GM21576 (cell line): ENCODE data around the gene MYNN.

Experiments used
- ATAC-seq: cut with Tn5 transposase; IDR thresholded peaks from one replicate; pipeline ENCODE4 v1.9.1; 2021; ENCODE audit warnings: mild to moderate bottlenecking, moderate library complexity; ENCODE audit not compliant: unreplicated experiment

The MYNN gene

DNA sequence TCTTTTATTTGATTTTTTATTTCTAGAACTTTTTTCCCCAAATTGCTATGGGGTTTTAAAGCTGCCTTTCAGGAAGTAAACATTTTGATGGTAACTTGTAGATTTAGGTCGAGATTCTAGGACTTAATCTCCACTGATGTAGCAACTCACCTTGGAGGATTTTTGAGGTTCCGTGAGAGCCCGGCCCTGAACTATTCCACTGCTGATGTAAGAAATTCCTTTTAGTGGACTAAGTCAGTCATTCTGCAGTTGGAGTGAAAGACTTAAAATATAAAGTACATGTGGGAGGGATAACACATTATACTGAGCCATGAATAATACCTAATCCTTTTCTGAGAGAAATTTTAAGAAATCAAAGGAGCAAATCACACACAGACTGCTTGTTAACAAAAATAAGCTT, 52.1 kb downstream of the MYNN start:
- no peak for ATAC-seq

DNA sequence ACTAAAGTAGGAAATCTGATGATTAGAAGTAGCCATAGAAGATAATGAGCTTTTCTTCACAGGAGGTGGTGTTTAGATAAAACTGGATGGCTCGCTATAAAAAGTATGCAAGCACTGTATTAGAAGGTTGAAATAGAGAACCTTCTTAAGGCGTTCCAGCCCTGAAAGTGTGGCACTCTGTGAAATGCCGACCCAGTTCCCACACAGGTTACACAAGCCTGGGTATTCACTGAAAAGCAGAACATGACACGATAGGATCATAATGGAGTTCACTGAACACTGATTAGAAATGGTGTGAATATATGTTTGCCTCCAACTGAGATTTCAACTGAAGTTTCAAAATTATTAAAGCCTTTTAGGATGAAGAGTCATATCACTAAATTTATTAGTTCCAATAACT, 54.5 kb downstream of the MYNN start:
- no peak for ATAC-seq

GRCh38 chr3:169835533-169835932, 62.3 kb downstream of the MYNN start:
- no peak for ATAC-seq

GRCh38 chr3:169836078-169836941, 63.1 kb downstream of the MYNN start:
- ATAC-seq = peak; percentile 91

DNA sequence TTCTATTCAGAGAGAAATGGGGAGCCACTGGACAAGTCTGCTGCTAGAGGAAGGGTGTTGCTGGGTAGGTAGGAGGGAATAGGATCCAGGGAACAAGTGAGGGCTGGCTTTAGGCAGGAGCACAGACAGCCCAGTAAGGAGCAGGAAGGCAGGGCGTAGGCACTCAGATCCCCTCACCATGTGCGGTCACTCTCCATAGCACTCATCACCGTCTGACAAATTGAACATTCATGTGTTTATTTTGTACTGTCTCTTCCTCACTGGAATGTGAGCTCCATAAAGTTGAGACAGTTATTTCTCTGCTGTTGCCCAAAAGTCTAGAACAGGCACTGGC, 63.7 kb downstream of the MYNN start:
- no peak for ATAC-seq

DNA sequence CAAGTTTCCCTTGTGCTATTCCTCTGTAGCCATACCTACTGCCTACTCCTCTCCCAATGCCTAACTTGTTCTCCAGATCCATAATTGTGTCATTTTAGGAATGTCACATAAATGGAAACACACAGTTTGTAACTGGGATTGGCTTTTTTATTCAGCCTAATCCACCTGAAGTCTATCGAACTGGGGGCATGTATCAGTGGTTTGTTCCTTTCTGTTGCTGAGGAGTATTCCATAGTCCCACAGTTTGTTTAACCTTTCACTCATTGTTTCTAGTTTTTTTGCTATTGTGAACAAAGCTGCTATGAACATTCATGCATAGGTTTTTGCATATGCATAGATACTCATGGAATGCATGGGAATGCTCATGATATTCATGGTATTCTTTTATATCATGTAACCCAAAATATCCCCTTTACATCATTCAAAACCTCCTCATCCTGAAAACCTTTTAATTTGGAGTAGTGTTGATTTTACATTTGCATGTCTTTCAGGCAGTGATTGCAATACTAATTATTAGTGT, 65.4 kb downstream of the MYNN start:
- no peak for ATAC-seq
